Measurements from ENCODE around the gene CACNA1C. TPM values are rescaled to one million over a fixed set of nuclear protein-coding genes. Genes with fewer than 3 reads are reported as not detected.

Gene CACNA1C
- total RNA-seq, 4 donors from 2014 or later: 9.7 to 42.1 (median 18.1) TPM

GRCh38 chr12:2326470-2326869, 273.7 kb downstream of the CACNA1C start:
- Histone ChIP-seq H3K27me3 (no peaks in the 10 kb centered on the region), H3K4me1 (peaks cover 0 to 18% (median 0%) of the 10 kb centered on the region in 4 donors), H3K27ac (no peak overlapping the region), H3K9me3 (no peaks in the 10 kb centered on the region), H3K4me3 (no peak overlapping the region), H3K36me3 (no peaks in the 10 kb centered on the region)
- DNase-seq: no peak
- no peak for TF ChIP-seq POLR2A (IDR thresholded peaks at IDR 0.05)
- TF ChIP-seq CTCF (IDR thresholded peaks at IDR 0.05): no peak

- no peaks in the 10 kb centered on the region for H3K36me3 ChIP-seq
- H3K9me3 ChIP-seq: no peaks in the 10 kb centered on the region
- H3K27ac ChIP-seq: no peak overlapping the region
- H3K4me1 ChIP-seq: peaks cover 0 to 11% (median 0%) of the 10 kb centered on the region in 4 donors
- H3K4me3 ChIP-seq: no peak overlapping the region
- H3K27me3 ChIP-seq: no peaks in the 10 kb centered on the region
- TF ChIP-seq POLR2A (IDR thresholded peaks at IDR 0.05): no peak
- no peak for TF ChIP-seq CTCF (IDR thresholded peaks at IDR 0.05)
- no peak for DNase-seq
Measured at GRCh38 chr12:2328661-2329060, 275.9 kb downstream of the CACNA1C start.

- no peaks in the 10 kb centered on the region for H3K9me3 ChIP-seq
- H3K4me3 ChIP-seq: no peak overlapping the region
- no peak overlapping the region for H3K27ac ChIP-seq
- no peak for DNase-seq
- H3K27me3 ChIP-seq: no peaks in the 10 kb centered on the region
- TF ChIP-seq POLR2A (IDR thresholded peaks at IDR 0.05) (no peak), CTCF (IDR thresholded peaks at IDR 0.05) (no peak)
- peaks cover 0 to under 1% (median 0%) of the 10 kb centered on the region in 4 donors for H3K4me1 ChIP-seq
- no peaks in the 10 kb centered on the region for H3K36me3 ChIP-seq
Measured at GRCh38 chr12:2329661-2330210, 276.9 kb downstream of the CACNA1C start.

GRCh38 chr12:2332236-2332635, 279.4 kb downstream of the CACNA1C start:
- H3K27ac ChIP-seq: peak overlapping the region in 1 of 4 donors; percentile 11
- H3K4me1 ChIP-seq: no peaks in the 10 kb centered on the region
- H3K4me3 ChIP-seq: no peak overlapping the region
- no peak for DNase-seq
- no peaks in the 10 kb centered on the region for H3K27me3 ChIP-seq
- H3K36me3 ChIP-seq: no peaks in the 10 kb centered on the region
- no peak for TF ChIP-seq CTCF (IDR thresholded peaks at IDR 0.05)
- H3K9me3 ChIP-seq: no peaks in the 10 kb centered on the region

- no peaks in the 10 kb centered on the region for H3K9me3 ChIP-seq
- TF ChIP-seq POLR2A (IDR thresholded peaks at IDR 0.05): no peak
- no peak for TF ChIP-seq CTCF (IDR thresholded peaks at IDR 0.05)
- no peak for DNase-seq
- H3K36me3 ChIP-seq: no peaks in the 10 kb centered on the region
- H3K4me1 ChIP-seq: peaks cover 0 to under 1% (median 0%) of the 10 kb centered on the region in 4 donors
- no peaks in the 10 kb centered on the region for H3K27me3 ChIP-seq
- no peak overlapping the region for H3K27ac ChIP-seq
- H3K4me3 ChIP-seq: no peak overlapping the region
Measured at GRCh38 chr12:2332947-2333346, 280.2 kb downstream of the CACNA1C start.
